22Rv1 (cell line): ENCODE results near the gene TNFSF12.

Experiments used
- CTCF ChIP-seq: fragments of 450-650 bp; IDR thresholded peaks from 2 replicates; pipeline ENCODE4 v1.5.1; 2017; ENCODE audit warnings: mild to moderate bottlenecking
- ZFX ChIP-seq: fragments of 450-650 bp; IDR thresholded peaks from 2 replicates; pipeline ENCODE4 v1.6.1; 2017; ENCODE audit warnings: antibody characterized with exemption, borderline replicate concordance

GRCh38 chr17:7503521-7503920 is 45.3 kb upstream of the TNFSF12 start:
- TF ChIP-seq CTCF = no peak
- no peak for TF ChIP-seq ZFX
